OCI-LY7 (cell line): ENCODE results near the gene SLC19A1.

Source experiments
- CTCF ChIP-seq: fragments of 200-600 bp; sonication (generic); conservative IDR thresholded peaks from 2 replicates; pipeline ENCODE4 v1.5.1; 2014; ENCODE audit warnings: mild to moderate bottlenecking, antibody characterized with exemption, low read length, moderate library complexity, mixed read lengths
- EZH2phosphoT487 ChIP-seq: fragments of 200-600 bp; sonication (generic); IDR thresholded peaks from 2 replicates; pipeline ENCODE4 v1.6.1; 2018; ENCODE audit warnings: low read depth, borderline replicate concordance, mild to moderate bottlenecking, mixed run types, antibody characterized with exemption, low read length, moderate library complexity, mixed read lengths

GRCh38 chr21:45555251-45555556 is 13.0 kb upstream of the SLC19A1 start:
- TF ChIP-seq CTCF (no peak), EZH2phosphoT487 (no peak)
